GM18519 (cell line): ENCODE data around the gene YTHDF1.

Source experiments
- ATAC-seq: cut with Tn5 transposase; IDR thresholded peaks from one replicate; pipeline ENCODE4 v1.9.1; 2021; ENCODE audit warnings: mild to moderate bottlenecking, moderate library complexity; ENCODE audit not compliant: unreplicated experiment, low FRiP score

YTHDF1 gene

GRCh38 chr20:63249891-63250290 is 34.0 kb upstream of the YTHDF1 start:
- ATAC-seq = no peak

GRCh38 chr20:63248835-63249591 is 33.1 kb upstream of the YTHDF1 start:
- ATAC-seq = no peak

- no peak for ATAC-seq
These were observed 31.8 kb upstream of the YTHDF1 start for GRCh38 chr20:63247671-63248228.

- ATAC-seq = no peak
These were observed 30.8 kb upstream of the YTHDF1 start for GRCh38 chr20:63246490-63247288.

- ATAC-seq = no peak
These were observed 28.5 kb upstream of the YTHDF1 start for GRCh38 chr20:63244468-63244867.

- ATAC-seq = no peak
These were observed 27.8 kb upstream of the YTHDF1 start for GRCh38 chr20:63243604-63244247.

GRCh38 chr20:63242736-63243135 is 26.8 kb upstream of the YTHDF1 start:
- no peak for ATAC-seq

GRCh38 chr20:63241272-63241671 is 25.3 kb upstream of the YTHDF1 start:
- ATAC-seq = no peak

GRCh38 chr20:63240004-63240403 is 24.1 kb upstream of the YTHDF1 start:
- ATAC-seq = no peak

GRCh38 chr20:63239431-63239830 is 23.5 kb upstream of the YTHDF1 start:
- ATAC-seq = no peak

- no peak for ATAC-seq
These were observed 22.7 kb upstream of the YTHDF1 start for GRCh38 chr20:63238514-63239125.

GRCh38 chr20:63238031-63238430 is 22.1 kb upstream of the YTHDF1 start:
- ATAC-seq = no peak

- ATAC-seq = no peak
These were observed 20.3 kb upstream of the YTHDF1 start for GRCh38 chr20:63236116-63236837.

GRCh38 chr20:63235399-63235983 is 19.6 kb upstream of the YTHDF1 start, which contains the start of gene BIRC7:
TSS of gene BIRC7 (plus strand) at chr20:63235905. CDS start at chr20:63236097, 192 bp downstream.
- ATAC-seq = no peak

GRCh38 chr20:63234693-63235398 is 18.9 kb upstream of the YTHDF1 start:
- no peak for ATAC-seq

GRCh38 chr20:63233924-63234323 is 18.0 kb upstream of the YTHDF1 start:
- ATAC-seq = no peak

GRCh38 chr20:63233061-63233344 is 17.1 kb upstream of the YTHDF1 start:
- no peak for ATAC-seq

GRCh38 chr20:63232235-63233060 is 16.5 kb upstream of the YTHDF1 start:
- ATAC-seq = no peak
